Keratinocyte (primary cell): ENCODE measurements around the gene TOX2. TPM values are rescaled to one million over a fixed set of nuclear protein-coding genes. Genes with fewer than 3 reads are reported as not detected.

Experiments used
- DNase-seq: peaks from one replicate; pipeline ENCODE4 v3.0.0-alpha.2; 2011; ENCODE audit warnings: low read depth, missing footprints, low spot score
- FAIRE-seq: peaks from 2 replicates; lab custom pipeline; 2011; peaks lifted over from hg19 to GRCh38; lab: Jason Lieb, UNC
- H2AFZ ChIP-seq: 2 replicates; pipeline ENCODE4 v1.6.0; 2012; ENCODE audit warnings: low read length, control low read depth, inconsistent platforms; ENCODE audit not compliant: control insufficient read depth
- H3K27ac ChIP-seq: 2 replicates; pipeline ENCODE4 v1.5.1; 2011; ENCODE audit warnings: low read length; ENCODE audit not compliant: control insufficient read depth, insufficient read depth
- H3K27me3 ChIP-seq: 3 replicates; pipeline ENCODE4 v1.6.0; 2011; ENCODE audit warnings: low read length; ENCODE audit not compliant: control insufficient read depth, insufficient read depth; ENCODE audit errors: extremely low read depth
- H3K36me3 ChIP-seq, 2 experiments: 2 replicates in 1 of 2; 3 replicates in 1 of 2; pipeline ENCODE4 v1.5.1; 2011; ENCODE audit warnings: low read length in 2 of 2, mild to moderate bottlenecking in 1 of 2; ENCODE audit not compliant: control insufficient read depth in 2 of 2, insufficient read depth in 2 of 2; ENCODE audit errors: extremely low read depth in 1 of 2
- H3K4me1 ChIP-seq: 3 replicates; pipeline ENCODE4 v1.5.1; 2011; ENCODE audit warnings: low read length; ENCODE audit not compliant: control insufficient read depth, insufficient read depth; ENCODE audit errors: extremely low read depth
- H3K4me2 ChIP-seq: 3 replicates; pipeline ENCODE4 v1.6.0; 2011; ENCODE audit warnings: low read depth, low read length; ENCODE audit not compliant: control insufficient read depth, insufficient read depth; ENCODE audit errors: extremely low read depth
- H3K4me3 ChIP-seq, 3 experiments: fragments of 200-600 bp in 1 of 3; sonication (generic) in 1 of 3; 2 replicates in 2 of 3; 3 replicates in 1 of 3; pipeline ENCODE4 v1.5.1; 2011 to 2016; ENCODE audit warnings: low read length in 3 of 3, mild to moderate bottlenecking in 3 of 3, control low read depth in 2 of 3, inconsistent platforms in 1 of 3, low read depth in 1 of 3, mixed read lengths in 1 of 3, mixed run types in 1 of 3, moderate library complexity in 1 of 3; ENCODE audit not compliant: control insufficient read depth in 2 of 3, insufficient read depth in 2 of 3; ENCODE audit errors: extremely low read depth in 1 of 3
- H3K79me2 ChIP-seq: 2 replicates; pipeline ENCODE4 v1.6.0; 2012; ENCODE audit warnings: low read length; ENCODE audit not compliant: control insufficient read depth, insufficient read depth
- H3K9ac ChIP-seq: 3 replicates; pipeline ENCODE4 v1.6.0; 2011; ENCODE audit warnings: low read length; ENCODE audit not compliant: control insufficient read depth, insufficient read depth; ENCODE audit errors: extremely low read depth
- H3K9me1 ChIP-seq: 3 replicates; pipeline ENCODE4 v1.6.0; 2011; ENCODE audit warnings: low read length; ENCODE audit not compliant: control insufficient read depth, insufficient read depth; ENCODE audit errors: extremely low read depth
- H3K9me3 ChIP-seq: 2 replicates; pipeline ENCODE4 v1.5.1; 2012; ENCODE audit warnings: low read depth, low read length; ENCODE audit not compliant: control insufficient read depth
- H4K20me1 ChIP-seq: 3 replicates; pipeline ENCODE4 v1.6.0; 2011; ENCODE audit warnings: low read length; ENCODE audit not compliant: control insufficient read depth, insufficient read depth; ENCODE audit errors: extremely low read depth
- EZH2 ChIP-seq: IDR thresholded peaks from one replicate; pipeline ENCODE4 v1.6.1; 2012; ENCODE audit warnings: inconsistent platforms, mild to moderate bottlenecking, low read length, moderate library complexity
- dilution Hi-C: fragments of 300-500 bp; cut with MboI; formaldehyde crosslinking; loops from one replicate; pipeline ENCODE4 v1.7.0; 2020; ENCODE audit warnings: low sequenced_read_pairs; ENCODE audit not compliant: extremely low pct_ligation_motif_present
- polyA plus RNA-seq, 5 experiments: library from polyadenylated mRNA; depleted of rRNA in 3 of 5; stranded (reverse) in 3 of 5; stranded (forward) in 1 of 5; unstranded in 1 of 5; fragments of >200 nt; gene quantifications; 1 replicate in 1 of 5; 2 replicates in 3 of 5; 3 replicates in 1 of 5; pipeline versions ENCODE4 v1.2.1 to v1.2.3, GENCODE V29; 2011 to 2012; ENCODE audit warnings: missing spikeins in 2 of 5, low read depth in 1 of 5, low replicate concordance in 1 of 5
- TF ChIP-seq, protein P1 (sequence below), 3 experiments: IDR thresholded peaks in 1 of 3; conservative IDR thresholded peaks in 1 of 3; optimal IDR thresholded peaks in 1 of 3; 2 replicates in 2 of 3; 3 replicates in 1 of 3; pipeline versions ENCODE3 to v1.5.1; 2011; ENCODE audit warnings: low read length in 3 of 3, mild to moderate bottlenecking in 3 of 3, moderate library complexity in 2 of 3, control low read depth in 1 of 3, inconsistent platforms in 1 of 3; ENCODE audit not compliant: insufficient read depth in 2 of 3; ENCODE audit errors: extremely low read depth in 1 of 3

The TOX2 gene
- polyA plus RNA-seq, 1 donor (not counting 4 experiments of a cell fraction or from before 2014, with no cell fraction given), result 0.20 TPM

DNA sequence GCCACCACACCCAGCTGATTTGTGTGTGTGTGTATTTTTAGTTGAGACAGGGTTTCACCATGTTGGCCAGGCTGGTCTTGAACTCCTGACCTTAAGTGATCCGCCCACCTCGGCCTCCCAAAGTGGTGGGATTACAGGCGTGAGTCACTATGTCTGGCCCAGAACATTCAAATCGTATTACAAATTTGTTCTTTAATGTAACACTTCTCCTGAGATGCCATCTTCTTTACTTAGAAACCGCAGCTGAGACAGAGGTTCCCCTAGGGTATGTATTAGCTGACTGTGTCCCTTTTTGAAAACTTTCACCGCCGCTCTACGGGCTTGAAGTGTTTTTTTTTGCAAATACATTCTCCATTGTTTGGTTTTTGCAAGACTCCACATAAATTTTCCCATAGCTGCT lies 62.6 kb downstream of the TOX2 start:
- no peak for TF ChIP-seq EZH2
- TF ChIP-seq, protein P1, sequence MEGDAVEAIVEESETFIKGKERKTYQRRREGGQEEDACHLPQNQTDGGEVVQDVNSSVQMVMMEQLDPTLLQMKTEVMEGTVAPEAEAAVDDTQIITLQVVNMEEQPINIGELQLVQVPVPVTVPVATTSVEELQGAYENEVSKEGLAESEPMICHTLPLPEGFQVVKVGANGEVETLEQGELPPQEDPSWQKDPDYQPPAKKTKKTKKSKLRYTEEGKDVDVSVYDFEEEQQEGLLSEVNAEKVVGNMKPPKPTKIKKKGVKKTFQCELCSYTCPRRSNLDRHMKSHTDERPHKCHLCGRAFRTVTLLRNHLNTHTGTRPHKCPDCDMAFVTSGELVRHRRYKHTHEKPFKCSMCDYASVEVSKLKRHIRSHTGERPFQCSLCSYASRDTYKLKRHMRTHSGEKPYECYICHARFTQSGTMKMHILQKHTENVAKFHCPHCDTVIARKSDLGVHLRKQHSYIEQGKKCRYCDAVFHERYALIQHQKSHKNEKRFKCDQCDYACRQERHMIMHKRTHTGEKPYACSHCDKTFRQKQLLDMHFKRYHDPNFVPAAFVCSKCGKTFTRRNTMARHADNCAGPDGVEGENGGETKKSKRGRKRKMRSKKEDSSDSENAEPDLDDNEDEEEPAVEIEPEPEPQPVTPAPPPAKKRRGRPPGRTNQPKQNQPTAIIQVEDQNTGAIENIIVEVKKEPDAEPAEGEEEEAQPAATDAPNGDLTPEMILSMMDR (optimal IDR thresholded peaks at IDR 0.05 in 1 of 3, IDR thresholded peaks at IDR 0.05 in 1 of 3, conservative IDR thresholded peaks at IDR 0.05 in 1 of 3; ENCODE audit: extremely low read depth in 1 of 3, insufficient read depth in 2 of 3, low read length in 3 of 3), result no peak
- Histone ChIP-seq H3K27me3 (no peaks in the 10 kb centered on the region), H3K4me2 (no peak overlapping the region), H4K20me1 (no peaks in the 10 kb centered on the region), H3K9ac (no peak overlapping the region), H3K9me3 (no peaks in the 10 kb centered on the region), H3K27ac (no peak overlapping the region), H3K4me3 (no peak overlapping the region), H3K4me1 (peaks cover 17% of the 10 kb centered on the region), H3K36me3 (no peaks in the 10 kb centered on the region), H2AFZ (no peak overlapping the region), H3K9me1 (no peaks in the 10 kb centered on the region), H3K79me2 (no peaks in the 10 kb centered on the region)
- no peak for FAIRE-seq
- dilution Hi-C loops, result no loop called here
- no peak for DNase-seq

- H3K4me1 ChIP-seq, result peaks cover 17% of the 10 kb centered on the region
- H3K79me2 ChIP-seq, result no peaks in the 10 kb centered on the region
- H3K9me1 ChIP-seq, result no peaks in the 10 kb centered on the region
- FAIRE-seq (no peak), DNase-seq (no peak)
- no peaks in the 10 kb centered on the region for H4K20me1 ChIP-seq
- no peak overlapping the region for H2AFZ ChIP-seq
- TF ChIP-seq, protein P1 (optimal IDR thresholded peaks at IDR 0.05 in 1 of 3, IDR thresholded peaks at IDR 0.05 in 1 of 3, conservative IDR thresholded peaks at IDR 0.05 in 1 of 3; ENCODE audit: extremely low read depth in 1 of 3, insufficient read depth in 2 of 3, low read length in 3 of 3), result no peak
- no peak for TF ChIP-seq EZH2
- H3K27ac ChIP-seq, result no peak overlapping the region
- H3K27me3 ChIP-seq, result no peaks in the 10 kb centered on the region
- no peak overlapping the region for H3K4me3 ChIP-seq
- H3K4me2 ChIP-seq, result no peak overlapping the region
- dilution Hi-C loops, result no loop called here
- H3K9ac ChIP-seq, result no peak overlapping the region
- H3K9me3 ChIP-seq, result no peaks in the 10 kb centered on the region
- no peaks in the 10 kb centered on the region for H3K36me3 ChIP-seq
Observed at GRCh38 chr20:43977962-43978361, 63.3 kb downstream of the TOX2 start.
